GM18858 (cell line): ENCODE data around the gene RPL36.
A peak's percentile ranks its signal among the peaks of the same experiment; 100 is the strongest.

ENCODE experiments used
- ATAC-seq: cut with Tn5 transposase; IDR thresholded peaks from one replicate; pipeline ENCODE4 v1.9.1; 2021; ENCODE audit not compliant: unreplicated experiment

Gene RPL36

DNA sequence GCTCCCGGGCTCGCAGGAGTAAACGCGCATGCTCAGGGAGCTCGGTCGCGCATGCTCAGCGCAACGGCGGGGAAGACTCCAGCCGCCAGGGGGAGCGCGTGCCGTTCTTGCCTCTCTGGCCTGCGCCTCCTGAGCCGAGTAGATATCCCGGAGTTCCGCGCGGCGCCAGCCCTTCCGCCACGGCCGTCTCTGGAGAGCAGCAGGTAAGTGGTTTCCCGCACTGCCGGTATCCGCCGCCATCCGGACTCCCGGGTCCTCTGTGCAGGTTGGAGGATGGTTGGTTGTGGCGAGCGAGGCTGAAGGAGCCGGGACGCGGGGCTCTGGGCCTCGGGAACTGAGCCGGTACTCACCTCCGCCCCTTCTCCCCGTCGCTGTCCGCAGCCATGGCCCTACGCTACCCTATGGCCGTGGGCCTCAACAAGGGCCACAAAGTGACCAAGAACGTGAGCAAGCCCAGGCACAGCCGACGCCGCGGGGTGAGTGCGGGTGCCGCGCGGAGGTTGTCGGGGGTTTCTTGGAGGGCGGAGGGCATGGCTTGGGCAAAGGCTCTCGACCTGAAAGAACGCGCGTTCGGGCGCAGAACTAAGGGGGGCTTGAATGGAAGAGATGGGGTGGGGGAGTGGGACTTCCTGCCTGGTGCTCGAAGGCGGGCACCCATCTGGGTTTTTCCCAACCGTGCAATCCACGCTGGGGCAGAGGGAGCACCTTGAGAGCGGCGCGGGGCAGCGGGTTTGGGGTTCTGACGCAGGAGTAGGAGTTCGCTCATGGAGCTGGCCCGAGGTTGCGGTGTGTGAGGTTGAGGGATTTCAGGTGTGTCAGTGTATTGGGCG is at the start of gene RPL36:
TSS of gene RPL36 (plus strand) at position 171 of the 830 bp plus-strand sequence. CDS start at position 384, 213 bp downstream.
- peak; percentile 35 for ATAC-seq

DNA sequence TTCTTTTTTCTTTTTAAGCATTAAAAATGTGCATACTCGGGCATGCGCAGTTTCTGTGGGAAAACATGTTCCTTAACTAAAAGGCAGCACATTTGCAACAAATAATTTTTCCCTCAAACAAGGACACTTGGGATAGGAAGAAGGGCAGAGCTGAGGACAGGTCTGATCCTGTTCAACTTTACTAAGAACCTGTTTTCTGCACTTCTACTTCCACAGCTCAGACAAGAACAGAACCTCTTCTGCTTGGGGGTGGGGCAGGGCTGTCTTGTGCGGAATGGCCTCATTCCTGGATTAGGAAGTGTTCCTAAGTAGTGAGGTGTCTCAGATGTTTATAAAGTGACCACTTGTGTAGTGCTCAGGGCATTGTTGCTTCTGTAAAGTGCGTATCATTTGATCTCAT is 48.9 kb upstream of the RPL36 start:
- no peak for ATAC-seq

DNA sequence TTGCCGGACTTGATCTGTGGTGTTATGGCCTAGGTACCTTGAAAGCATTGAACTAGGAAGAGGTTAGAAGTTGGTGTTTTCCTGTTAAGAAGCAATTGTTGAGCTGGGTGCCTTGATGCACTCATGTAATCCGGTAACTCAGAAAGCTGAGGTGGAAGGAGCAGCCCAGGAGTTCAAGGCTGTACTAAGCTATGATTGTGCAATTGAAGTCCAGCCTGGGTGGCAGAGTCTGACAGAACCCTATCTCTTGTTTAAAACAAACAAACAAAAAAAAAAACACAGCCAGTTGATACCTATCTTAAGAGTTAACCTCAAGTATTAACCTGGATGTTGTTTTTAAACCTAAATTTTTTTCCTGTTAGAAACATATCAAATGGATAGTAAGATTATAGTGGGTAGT is 47.9 kb upstream of the RPL36 start:
- no peak for ATAC-seq

DNA sequence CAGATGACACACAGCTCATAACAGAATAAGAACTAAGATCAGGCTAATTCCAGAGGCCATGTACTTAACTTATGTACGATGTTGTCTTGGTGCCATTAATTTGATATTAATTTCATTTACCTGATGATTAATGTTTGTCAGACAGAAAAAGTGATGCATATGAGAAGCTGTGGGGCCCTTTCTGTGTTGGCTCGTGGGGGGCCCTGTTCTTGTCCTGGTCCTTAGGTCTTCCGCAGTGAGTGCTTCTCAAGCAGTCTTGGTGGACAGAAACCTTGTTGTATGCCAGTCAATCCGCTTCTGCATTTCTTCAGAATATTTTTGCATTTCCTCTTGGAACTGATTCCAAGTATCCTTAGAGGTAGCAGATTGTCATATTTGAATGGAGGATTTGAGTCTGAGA is 47.0 kb upstream of the RPL36 start:
- no peak for ATAC-seq

DNA sequence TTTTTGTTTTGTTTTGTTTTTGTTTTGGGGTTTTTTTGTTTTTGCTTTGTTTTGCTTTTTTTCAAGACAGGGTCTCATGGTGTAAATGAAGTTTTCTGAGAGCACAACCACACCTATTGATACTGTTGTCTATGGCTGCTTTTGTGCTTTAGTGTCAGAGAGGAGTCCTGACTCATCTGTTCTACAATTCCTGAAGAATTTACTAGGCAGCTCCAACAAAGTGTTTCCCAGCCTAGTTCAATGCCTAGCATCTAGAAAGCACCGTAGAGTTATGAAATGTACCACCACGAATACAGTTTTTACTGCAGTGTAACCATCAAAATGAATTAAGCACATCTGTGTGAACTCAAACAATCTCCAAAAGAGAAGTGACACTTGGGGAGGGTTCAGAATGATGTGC is 46.1 kb upstream of the RPL36 start:
- ATAC-seq = no peak

DNA sequence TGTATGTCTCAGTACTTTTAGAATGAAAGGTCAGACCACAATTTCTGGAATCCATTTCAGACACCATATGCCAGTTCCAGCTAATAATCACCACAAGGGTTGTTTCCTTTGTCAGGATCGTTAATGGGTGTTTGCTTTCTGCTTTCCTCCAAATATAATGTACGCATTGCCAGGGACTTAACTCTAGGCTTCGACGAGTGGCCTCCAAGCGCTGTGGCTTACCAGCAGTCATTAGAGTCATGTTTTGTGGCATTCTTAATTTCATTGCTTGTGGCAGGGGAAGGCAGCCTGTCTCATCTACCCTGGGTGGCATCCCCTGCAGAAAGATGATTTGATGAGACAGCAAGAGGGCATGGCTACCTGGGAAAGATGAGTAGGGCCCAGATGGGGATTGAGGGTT is 44.7 kb upstream of the RPL36 start:
- ATAC-seq = no peak

DNA sequence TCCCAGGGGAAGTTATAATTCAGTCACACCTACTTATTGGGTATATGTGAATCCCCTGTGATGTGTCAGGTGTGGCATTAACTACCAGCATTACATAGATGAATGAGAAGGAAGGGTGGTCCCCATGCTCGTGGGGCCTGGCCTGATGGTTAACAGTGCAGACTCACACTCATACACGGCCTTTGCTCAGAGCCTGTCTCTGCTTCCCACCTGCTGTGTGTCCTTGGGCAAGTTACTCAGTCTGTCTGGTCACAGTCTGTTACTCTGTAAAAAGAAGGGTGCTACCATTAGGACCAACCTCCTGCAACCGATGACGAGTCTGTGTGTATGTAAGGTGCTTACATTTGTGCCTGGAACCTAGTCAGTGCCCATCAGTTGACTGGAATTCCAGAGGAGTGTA is 43.4 kb upstream of the RPL36 start:
- ATAC-seq = no peak

DNA sequence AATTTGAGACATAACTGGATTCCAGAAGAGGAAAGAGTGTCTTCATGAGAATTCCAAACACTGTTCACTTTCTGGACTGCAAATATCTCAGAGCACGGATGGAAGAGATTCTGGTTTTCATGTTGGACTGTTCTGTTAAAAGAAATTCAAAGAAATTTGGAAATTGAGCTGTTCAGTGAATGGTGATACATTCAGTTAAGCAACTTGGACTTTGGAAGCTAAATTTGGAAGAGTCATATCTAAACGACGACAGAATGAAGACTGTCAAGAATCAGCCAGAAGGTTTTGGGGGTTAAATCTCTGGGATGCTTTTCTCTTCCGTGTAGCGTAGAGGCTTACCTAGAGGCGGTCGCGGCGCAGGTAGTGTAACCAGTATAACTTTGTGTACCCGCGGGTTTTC is 41.6 kb upstream of the RPL36 start:
- no peak for ATAC-seq

DNA sequence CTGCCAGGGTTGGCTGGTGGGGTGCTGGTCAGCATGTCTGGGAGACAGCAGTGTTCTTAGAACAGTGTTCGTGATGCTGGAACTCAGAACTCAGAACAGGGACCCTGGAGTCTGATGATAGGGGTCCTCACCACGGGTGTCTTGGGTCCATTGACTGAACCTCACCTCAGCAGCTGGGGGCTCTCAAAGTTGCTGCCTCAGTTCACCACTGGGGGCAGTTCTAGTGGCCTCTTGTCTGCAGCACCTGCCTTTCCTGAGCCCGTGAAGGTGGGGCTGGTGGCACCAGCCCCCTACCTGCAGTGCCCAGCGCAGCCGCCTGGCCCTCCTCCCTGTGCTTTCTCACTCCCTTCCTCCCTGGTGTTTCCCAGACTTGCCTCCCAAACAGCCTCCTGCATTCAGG is 38.7 kb upstream of the RPL36 start:
- no peak for ATAC-seq

DNA sequence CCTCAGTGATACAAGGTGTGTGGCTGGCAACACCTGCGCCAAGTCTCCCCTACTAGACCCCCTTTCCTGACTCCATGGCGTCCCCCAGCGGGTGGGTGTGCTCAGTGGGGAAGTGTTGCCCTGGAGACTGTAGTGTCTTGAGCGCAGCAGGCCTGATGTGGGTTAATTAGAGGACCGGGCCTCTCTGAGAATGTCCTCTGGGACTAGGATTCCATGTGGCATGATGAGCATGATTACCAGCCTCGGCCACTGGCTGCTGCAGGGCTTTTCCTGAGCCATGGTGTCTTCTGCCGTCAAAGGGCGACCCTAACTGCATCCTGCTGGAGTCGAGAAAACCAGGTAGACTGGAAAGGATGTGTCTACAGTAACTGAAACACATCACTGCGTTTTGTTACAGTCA is 37.8 kb upstream of the RPL36 start:
- no peak for ATAC-seq

DNA sequence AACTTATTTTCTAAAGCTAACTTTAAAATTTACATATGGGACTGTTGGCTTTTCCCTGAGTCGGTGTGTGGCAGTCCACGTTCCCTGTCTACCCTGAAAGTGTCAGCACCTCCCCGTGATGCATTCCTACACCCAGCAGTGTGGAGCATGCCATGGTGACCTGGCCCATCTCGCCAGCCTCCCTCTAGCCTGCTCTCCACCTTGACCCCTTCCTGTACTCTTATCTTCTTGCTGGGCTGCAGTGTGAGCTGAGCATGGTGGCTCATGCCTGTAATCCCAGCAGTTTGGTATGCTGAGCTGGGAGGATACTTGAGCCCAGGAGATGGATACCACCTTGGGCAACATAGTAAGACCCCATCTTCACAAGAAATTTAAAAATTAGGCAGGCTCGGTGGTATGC is 35.2 kb upstream of the RPL36 start:
- ATAC-seq = no peak

DNA sequence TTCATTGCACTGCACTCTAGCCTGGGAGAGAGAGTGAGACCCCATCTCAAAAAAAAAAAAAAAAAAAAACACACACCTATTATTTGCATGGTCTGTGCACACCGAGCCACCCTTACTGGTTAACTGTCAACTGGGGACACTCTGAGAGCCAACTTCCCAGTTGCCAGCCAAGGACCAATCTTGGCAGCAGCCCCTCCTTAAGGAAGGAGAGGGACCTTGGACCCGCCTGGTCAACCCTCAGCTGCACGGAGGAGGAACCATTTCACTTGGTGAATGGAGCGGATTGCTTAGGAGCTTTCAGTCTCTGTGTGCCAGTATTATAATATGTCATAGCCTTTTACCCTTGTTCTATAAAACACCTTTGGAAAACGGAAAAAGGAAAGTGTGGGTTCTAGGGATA is 34.7 kb upstream of the RPL36 start:
- ATAC-seq = no peak

DNA sequence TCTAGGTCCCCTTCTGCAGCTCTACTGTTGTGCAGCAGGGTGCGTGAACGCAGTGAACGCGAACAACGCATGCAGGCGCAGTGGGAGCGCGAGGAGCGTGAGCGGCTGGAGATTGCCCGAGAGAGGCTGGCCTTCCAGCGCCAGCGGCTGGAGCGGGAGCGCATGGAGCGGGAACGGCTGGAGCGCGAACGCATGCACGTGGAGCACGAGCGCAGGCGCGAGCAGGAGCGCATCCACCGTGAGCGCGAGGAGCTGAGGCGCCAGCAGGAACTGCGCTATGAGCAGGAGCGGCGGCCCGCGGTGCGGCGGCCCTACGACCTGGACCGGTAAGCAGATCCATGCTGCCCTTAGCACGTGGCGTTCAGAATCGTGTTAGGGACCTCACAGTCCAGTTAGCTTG is 28.6 kb upstream of the RPL36 start:
- no peak for ATAC-seq

DNA sequence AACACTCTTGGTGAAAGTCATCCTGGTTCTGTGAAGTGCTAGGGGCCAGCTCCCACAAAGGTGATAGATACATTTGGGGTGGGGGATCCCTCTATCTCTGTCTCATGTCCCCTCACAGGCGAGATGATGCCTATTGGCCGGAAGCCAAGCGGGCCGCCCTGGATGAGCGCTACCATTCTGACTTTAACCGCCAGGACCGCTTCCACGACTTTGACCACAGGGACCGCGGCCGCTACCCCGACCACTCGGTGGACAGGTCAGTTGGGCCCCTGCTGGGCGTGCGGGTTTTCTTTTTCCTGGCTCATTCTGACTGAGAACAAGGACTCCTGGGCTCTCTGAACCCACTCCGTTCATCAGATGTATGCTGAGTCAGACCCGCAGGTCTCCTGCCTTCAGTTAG is 26.2 kb upstream of the RPL36 start:
- ATAC-seq = no peak

DNA sequence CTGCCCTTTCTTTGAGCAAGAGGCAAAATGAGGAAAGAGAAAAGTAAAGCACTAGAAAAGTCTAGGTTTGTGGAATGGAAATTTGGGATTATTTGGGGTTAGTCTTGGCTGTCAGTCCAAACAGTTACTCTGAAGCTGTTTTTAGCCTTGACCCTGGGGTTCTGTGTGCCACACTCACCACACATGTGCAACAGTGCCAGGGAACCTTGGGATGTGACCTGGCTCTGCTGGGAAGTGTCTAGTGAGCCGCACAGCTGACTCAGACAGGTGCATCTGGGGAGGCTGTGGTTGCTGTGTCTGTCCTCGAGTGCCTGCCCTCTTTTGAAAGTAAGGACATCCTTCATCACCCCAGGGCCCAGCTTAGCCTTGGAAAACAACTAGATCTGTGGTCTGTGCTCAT is 25.6 kb upstream of the RPL36 start:
- no peak for ATAC-seq

DNA sequence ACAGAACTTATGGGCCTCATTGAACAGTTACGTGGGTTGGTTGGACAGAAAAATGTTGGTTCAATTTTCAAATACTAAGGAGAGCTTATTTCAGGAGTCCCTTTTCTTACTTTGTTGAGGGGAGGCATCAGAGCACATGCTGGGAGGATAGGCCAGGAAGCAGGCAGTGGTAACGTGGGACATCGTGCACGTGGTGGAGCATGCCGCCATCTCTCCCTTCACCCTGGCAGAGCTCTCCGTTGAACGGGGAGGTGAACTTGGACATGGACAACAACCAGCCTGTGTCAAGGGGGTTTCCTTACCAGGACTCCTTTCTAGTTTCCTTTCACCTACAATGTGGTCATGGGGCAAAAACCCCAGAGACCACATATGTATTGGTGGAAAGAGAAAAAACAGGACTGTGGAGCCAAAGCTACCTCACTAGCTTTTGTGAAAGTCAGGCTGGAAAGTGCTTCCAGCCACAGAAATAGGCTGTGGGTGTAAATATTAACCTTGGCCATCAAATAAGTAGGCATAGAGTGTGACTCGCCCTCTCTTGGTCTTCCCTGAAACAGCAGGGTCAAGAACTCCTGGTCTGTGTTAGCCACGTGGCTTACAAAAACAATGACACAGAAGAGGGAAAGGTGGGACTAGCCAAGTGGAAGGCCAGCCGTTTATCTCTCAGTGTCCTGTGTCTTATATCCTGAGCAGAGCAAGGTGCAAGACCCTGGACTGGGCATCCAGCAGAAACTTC is 24.1 kb upstream of the RPL36 start:
- no peak for ATAC-seq

DNA sequence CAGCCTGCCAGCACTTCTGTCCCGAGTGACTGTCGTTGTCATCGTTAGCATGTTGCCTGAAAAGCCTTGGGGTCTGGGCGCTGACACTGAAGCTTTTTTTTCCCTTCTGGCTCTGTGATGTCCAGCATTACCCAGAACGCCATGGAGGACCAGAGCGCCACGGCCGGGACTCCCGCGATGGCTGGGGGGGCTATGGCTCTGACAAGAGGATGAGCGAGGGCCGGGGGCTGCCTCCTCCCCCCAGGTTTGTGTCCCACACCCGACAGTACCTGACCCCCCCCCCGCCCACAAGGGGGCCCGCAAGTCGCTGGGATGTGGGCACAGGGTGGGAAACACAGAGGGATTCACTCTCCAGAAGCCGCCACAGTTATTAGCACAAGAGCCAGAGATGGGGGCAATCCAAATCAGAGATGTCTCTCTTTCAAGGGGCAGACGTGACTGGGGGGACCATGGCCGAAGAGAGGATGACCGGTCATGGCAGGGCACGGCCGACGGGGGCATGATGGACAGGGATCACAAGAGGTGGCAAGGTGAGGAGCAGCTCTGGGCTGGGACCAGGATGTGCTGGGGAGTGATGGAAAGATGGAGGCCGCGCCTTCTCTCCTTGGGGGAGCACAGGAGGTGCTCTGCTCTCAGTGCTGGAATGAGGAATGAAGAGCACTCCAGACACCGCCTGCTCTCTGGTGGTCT is 23.0 kb upstream of the RPL36 start:
- no peak for ATAC-seq

DNA sequence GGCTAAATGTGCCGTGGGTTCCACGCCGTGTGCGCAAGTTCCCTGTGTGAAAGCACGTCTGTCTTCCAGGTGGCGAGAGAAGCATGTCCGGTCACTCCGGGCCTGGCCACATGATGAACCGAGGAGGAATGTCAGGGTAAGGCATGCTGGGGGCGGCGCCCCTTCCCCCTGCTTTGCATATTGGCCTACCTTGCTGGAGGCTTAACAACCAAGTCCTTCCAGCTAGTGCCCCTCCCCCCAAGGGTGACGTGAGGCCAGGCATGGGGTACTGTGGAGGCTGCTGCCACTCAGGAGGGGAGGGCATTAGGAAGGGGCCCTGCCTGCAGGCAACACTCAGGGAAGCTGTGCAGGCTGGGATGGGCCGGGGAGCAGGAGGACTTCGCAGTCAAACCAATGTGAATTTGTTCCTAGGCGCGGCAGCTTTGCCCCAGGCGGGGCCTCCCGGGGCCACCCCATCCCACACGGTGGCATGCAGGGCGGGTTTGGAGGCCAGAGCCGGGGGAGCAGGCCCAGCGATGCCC is 22.3 kb upstream of the RPL36 start:
- no peak for ATAC-seq

DNA sequence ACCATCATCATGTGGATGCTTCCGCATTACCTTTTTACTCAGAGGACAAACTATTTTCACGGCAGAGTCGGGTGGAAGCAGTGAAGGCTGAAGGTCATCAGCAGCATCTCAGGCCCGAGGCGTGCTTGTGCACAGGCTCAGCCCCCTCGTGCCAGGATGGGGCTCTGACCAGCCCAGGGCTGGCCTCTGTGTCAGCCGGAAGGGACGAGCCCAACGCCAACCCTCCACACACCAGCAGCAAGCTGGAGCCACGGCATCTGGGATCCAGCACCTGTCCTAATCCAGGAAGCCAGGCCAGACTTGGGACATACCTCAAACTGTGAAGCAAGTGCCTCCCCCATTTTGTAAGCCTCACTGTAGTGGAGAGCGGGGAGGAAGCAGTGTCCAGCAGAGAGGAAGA is 20.9 kb upstream of the RPL36 start:
- no peak for ATAC-seq

DNA sequence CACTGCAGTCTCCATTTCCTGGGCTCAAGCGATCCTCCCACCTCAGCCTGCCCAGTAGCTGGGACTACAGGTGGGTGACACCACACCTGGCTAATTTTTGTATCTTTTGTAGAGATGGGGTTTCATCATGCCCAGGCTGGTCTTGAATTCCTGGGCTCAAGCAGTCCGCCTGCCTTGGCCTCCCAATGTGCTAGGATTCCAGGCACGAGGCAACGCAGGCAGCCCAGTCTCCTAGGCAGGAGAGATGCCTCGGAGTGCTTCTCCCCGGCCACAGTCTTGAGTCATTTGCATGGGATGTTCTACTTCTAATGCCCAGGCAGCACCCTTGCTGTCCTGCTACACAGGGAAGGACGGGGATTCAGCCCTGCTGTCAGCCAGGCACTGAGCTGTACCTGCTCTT is 18.5 kb upstream of the RPL36 start:
- no peak for ATAC-seq

DNA sequence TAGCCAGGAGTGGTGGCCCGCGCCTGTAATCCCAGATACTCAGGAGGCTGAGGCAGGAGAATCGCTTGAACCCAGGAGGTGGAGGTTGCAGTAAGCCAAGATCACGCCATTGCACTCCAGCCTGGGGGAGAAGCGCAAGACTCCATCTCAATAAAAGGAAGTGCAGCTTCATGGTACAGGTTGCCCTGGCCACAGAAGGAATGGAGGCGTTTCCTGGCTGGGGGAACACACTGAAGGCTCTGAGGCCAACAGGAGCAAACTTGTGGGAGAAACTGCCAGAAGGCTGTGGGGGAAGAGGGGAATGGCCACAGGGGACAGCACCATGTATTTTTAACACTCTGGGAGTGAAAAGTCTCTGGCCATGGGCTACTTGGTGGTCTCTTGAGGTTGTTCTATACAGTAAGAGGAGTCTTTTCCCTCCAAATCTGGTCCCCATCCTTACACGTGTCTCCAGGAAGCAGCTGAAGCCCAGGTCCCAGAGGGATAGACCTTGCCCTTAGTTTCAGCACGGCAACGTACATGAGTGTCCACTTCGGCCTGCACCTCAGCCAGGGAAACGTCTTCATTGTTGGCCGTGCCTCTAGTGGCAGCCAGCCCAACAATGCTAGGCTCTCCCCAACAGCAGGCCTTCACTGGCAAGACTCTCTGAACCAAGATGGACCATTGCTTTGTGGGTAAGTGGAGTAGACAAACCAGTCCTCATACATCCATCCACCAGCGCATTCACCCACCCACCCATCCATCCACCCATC is 17.2 kb upstream of the RPL36 start:
- ATAC-seq = no peak
